Esophagus squamous epithelium (tissue), 5 donors: ENCODE measurements around the gene PPA2. TPM values are rescaled to one million over a fixed set of nuclear protein-coding genes. Genes with fewer than 3 reads are reported as not detected.

Source experiments
- DNase-seq: peaks from one replicate; lab custom pipeline; 2025; lab: John Stamatoyannopoulos, UW
- H3K27ac ChIP-seq, 4 donors: fragments of 200-600 bp; sonication (generic); one replicate each; pipeline ENCODE4 v1.5.1; 2016 to 2019; ENCODE audit warnings: mild to moderate bottlenecking in 1 of 4
- H3K27me3 ChIP-seq, 4 donors: fragments of 200-600 bp; sonication (generic); 1 replicate in 3 of 4; 2 replicates in 1 of 4; pipeline versions ENCODE4 v1.5.1 to v1.6.0; 2017 to 2021; ENCODE audit warnings: antibody characterized with exemption in 1 of 4
- H3K36me3 ChIP-seq, 3 donors: fragments of 200-600 bp; sonication (generic); one replicate each; pipeline ENCODE4 v1.5.1; 2016 to 2019
- H3K4me1 ChIP-seq, 3 donors: fragments of 200-600 bp; sonication (generic); one replicate each; pipeline ENCODE4 v1.5.1; 2017 to 2019
- H3K4me3 ChIP-seq, 4 donors: fragments of 200-600 bp; sonication (generic); 1 replicate in 3 of 4; 2 replicates in 1 of 4; pipeline ENCODE4 v1.5.1; 2016 to 2019; ENCODE audit warnings: mild to moderate bottlenecking in 2 of 4, moderate library complexity in 1 of 4
- H3K9me3 ChIP-seq, 3 donors: fragments of 200-600 bp; sonication (generic); one replicate each; pipeline ENCODE4 v1.5.1; 2016 to 2019
- POLR2A ChIP-seq, 4 donors: fragments of 450-650 bp; IDR thresholded peaks; one replicate each; pipeline ENCODE4 v1.6.1; 2017; ENCODE audit warnings: antibody characterized with exemption in 4 of 4, mild to moderate bottlenecking in 4 of 4, moderate library complexity in 3 of 4
- WGBS, 2 donors: methylation state at CpG; one replicate each; pipeline ENCODE4 v1.1.5; 2018; 5-methylcytosine and 5-hydroxymethylcytosine counted together
- intact Hi-C: fragments of 100-400 bp; cut with DNase I; formaldehyde crosslinking; loops from one replicate; pipeline ENCODE4 v1.15.0; 2022
- total RNA-seq, 4 donors: library from RNA; depleted of rRNA; stranded (reverse); fragments of >200 nt; gene quantifications; one replicate each; pipeline ENCODE4 v1.1.0, GENCODE V29; 2016
- TF ChIP-seq, protein P1 (sequence below), 6 experiments: fragments of 450-650 bp in 4 of 6; fragments of 200-600 bp in 2 of 6; sonication (generic) in 2 of 6; IDR thresholded peaks; one replicate each; pipeline ENCODE4 v1.5.1; 2016 to 2019; ENCODE audit warnings: antibody characterized with exemption in 6 of 6, mild to moderate bottlenecking in 4 of 6, moderate library complexity in 4 of 6
- donor health status: DM: yes; HTN: yes; CAD: no.

Gene PPA2
- total RNA-seq, 4 donors from 2014 or later, result 87.3 to 121 (median 87.9) TPM

DNA sequence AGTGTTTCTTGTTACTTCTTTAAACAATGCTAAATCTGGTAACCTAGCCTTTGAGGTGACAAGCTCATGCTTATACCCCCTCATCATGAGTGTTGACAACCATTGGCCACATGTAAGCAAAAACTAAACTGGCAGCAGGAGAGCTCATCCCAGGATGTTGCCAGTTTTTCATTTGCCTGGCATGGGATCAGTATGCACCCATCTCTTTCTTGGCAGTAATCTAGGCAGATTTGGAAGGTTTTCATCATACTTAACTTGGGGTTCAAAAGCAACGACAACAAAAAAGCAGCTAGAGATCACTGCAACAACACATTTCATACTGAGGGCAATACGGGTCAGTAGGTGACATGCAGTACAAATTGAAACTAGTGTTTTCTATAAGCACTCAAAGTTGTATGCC lies 122.0 kb downstream of the PPA2 start:
- Histone ChIP-seq H3K9me3 (no peaks in the 10 kb centered on the region), H3K4me3 (no peak overlapping the region), H3K4me1 (no peaks in the 10 kb centered on the region), H3K27me3 (no peaks in the 10 kb centered on the region), H3K36me3 (peaks cover 0 to 7% (median 0%) of the 10 kb centered on the region in 3 donors), H3K27ac (no peak overlapping the region)
- DNase-seq, result no peak
- WGBS, 2 donors, result 62 to 66% methylated on average over 2 of the region's 2 CpGs
- TF ChIP-seq, protein P1, sequence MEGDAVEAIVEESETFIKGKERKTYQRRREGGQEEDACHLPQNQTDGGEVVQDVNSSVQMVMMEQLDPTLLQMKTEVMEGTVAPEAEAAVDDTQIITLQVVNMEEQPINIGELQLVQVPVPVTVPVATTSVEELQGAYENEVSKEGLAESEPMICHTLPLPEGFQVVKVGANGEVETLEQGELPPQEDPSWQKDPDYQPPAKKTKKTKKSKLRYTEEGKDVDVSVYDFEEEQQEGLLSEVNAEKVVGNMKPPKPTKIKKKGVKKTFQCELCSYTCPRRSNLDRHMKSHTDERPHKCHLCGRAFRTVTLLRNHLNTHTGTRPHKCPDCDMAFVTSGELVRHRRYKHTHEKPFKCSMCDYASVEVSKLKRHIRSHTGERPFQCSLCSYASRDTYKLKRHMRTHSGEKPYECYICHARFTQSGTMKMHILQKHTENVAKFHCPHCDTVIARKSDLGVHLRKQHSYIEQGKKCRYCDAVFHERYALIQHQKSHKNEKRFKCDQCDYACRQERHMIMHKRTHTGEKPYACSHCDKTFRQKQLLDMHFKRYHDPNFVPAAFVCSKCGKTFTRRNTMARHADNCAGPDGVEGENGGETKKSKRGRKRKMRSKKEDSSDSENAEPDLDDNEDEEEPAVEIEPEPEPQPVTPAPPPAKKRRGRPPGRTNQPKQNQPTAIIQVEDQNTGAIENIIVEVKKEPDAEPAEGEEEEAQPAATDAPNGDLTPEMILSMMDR (IDR thresholded peaks at IDR 0.05), result no peak
- TF ChIP-seq POLR2A (IDR thresholded peaks at IDR 0.05), result no peak
- intact Hi-C loops, result no loop called here

DNA sequence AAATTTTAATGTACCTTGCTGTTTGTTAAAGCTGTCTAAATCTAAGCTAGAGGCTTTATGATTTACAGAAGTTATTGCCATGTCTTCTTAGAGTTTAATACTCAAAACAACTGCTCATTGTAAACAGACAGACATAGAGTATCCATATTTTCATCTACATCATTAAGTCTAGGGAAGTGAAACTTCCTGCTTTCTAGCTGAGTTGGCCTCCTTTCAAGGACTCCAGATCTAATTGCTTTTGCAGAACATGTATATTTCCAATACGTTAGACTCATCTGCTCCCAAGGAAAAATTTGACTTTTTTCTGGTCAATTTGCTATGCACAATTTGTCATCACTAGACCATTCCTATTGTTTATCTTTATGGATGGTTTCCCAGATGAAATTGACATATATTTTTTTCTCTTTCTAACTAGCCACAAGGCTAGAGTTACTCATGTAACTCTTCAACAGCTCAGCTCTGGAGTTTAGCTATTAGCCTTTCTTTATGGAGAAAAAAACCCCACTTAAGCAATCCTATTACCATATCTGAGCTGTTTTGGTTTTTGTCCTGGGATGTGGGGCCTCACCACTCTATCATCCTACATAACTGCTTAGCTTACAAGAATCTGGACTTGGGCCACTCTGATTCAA lies 122.9 kb downstream of the PPA2 start:
- DNase-seq, result no peak
- no peak overlapping the region for H3K4me3 ChIP-seq
- no peak for TF ChIP-seq POLR2A (IDR thresholded peaks at IDR 0.05)
- TF ChIP-seq, protein P1 (IDR thresholded peaks at IDR 0.05), result no peak
- peaks cover 0 to 7% (median 0%) of the 10 kb centered on the region in 3 donors for H3K36me3 ChIP-seq
- intact Hi-C loops, result no loop called here
- no peaks in the 10 kb centered on the region for H3K4me1 ChIP-seq
- 41 to 71% methylated on average over 1 of the region's 1 CpG for WGBS, 2 donors
- no peak overlapping the region for H3K27ac ChIP-seq
- no peaks in the 10 kb centered on the region for H3K9me3 ChIP-seq
- no peaks in the 10 kb centered on the region for H3K27me3 ChIP-seq

DNA sequence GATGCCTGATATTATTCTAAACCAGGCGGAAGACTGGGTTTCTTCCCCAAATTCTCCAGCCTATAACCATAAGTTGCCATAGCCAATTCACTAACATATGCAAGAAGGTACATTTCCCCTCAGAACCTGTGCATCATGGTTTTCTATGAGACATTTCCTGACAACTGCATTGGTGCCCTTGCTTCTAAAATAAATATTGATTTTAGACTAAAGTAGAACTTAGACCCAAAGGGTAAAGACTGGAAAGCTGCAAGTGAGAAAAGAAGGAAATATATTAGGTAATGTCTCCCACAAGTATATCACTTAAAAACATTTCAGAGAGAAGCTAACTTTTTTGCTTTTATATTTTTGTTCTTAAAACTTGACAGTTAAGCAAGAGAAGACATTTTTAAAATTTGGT lies 125.1 kb downstream of the PPA2 start:
- no peak for DNase-seq
- H3K36me3 ChIP-seq, result no peaks in the 10 kb centered on the region
- H3K27me3 ChIP-seq, result no peaks in the 10 kb centered on the region
- TF ChIP-seq, protein P1 (IDR thresholded peaks at IDR 0.05), result no peak
- TF ChIP-seq POLR2A (IDR thresholded peaks at IDR 0.05), result no peak
- 100% methylated on average over 1 of the region's 1 CpG for WGBS, 2 donors
- H3K9me3 ChIP-seq, result no peaks in the 10 kb centered on the region
- H3K4me1 ChIP-seq, result no peaks in the 10 kb centered on the region
- intact Hi-C loops, result no loop called here
- no peak overlapping the region for H3K4me3 ChIP-seq
- H3K27ac ChIP-seq, result no peak overlapping the region

DNA sequence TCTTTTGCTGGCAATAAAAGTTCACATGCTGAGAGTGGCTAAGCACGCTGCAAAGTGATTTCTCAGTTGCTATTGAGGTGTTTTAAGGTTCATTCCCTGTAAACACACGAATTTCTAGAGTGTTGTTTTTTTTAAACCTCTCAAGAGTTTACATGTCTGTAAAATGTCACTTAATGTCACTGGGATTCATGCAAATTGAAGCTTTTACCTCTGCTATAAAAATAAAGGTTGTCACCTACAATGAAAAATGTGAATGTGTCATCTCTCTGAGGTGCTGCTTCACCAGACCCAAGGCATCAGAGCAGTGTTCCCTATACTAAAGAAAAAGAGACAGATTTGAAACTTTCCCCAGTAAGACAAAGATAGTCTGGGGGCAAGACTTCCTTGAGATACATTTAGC lies 127.0 kb downstream of the PPA2 start:
- no peak for DNase-seq
- 77 to 85% methylated on average over 2 of the region's 2 CpGs for WGBS, 2 donors
- Histone ChIP-seq H3K36me3 (no peaks in the 10 kb centered on the region), H3K27ac (no peak overlapping the region), H3K4me3 (no peak overlapping the region), H3K9me3 (no peaks in the 10 kb centered on the region), H3K4me1 (no peaks in the 10 kb centered on the region), H3K27me3 (no peaks in the 10 kb centered on the region)
- intact Hi-C loops, result no loop called here
- TF ChIP-seq POLR2A (IDR thresholded peaks at IDR 0.05), result no peak
- TF ChIP-seq, protein P1 (IDR thresholded peaks at IDR 0.05), result no peak

DNA sequence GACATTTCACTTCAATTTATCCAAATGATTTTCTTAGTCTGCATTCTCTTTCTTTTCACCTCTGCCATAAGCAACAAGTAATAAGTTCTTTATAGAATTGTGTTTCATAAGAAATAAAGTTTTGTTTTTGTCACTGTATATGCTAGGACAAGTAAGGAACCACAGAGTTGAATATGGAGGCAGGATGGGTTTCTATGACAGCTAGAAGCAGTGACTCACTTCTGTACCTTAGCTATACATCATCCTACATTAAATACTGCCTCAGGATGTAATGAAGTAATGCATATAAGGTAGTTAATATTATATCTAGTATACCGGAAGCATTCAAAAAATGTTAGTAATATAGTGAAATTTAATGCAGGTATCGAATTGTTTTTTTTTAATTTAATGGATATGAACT lies 128.0 kb downstream of the PPA2 start:
- intact Hi-C loops, result no loop called here
- Histone ChIP-seq H3K36me3 (no peaks in the 10 kb centered on the region), H3K9me3 (no peaks in the 10 kb centered on the region), H3K4me1 (peaks cover 0 to 3% (median 0%) of the 10 kb centered on the region in 3 donors), H3K4me3 (no peak overlapping the region), H3K27ac (no peak overlapping the region), H3K27me3 (no peaks in the 10 kb centered on the region)
- TF ChIP-seq, protein P1 (IDR thresholded peaks at IDR 0.05), result no peak
- no peak for TF ChIP-seq POLR2A (IDR thresholded peaks at IDR 0.05)
- 94 to 98% methylated on average over 2 of the region's 2 CpGs for WGBS, 2 donors
- DNase-seq, result no peak
